Gastrocnemius medialis (tissue), 4 donors: ENCODE results near the gene GCH1. TPM values are rescaled to one million over a fixed set of nuclear protein-coding genes. Genes with fewer than 3 reads are reported as not detected.

Experiments used
- ATAC-seq, 2 donors: fragments of 150-250 bp; one replicate each; pipeline ENCODE4 v1.9.1; 2016
- DNase-seq, 2 donors: peaks; one replicate each; pipeline ENCODE4 v3.0.0-alpha.2; 2019
- H3K27ac ChIP-seq, 4 donors: fragments of 200-600 bp; sonication (generic); 1 replicate in 1 of 4; 2 replicates in 3 of 4; pipeline ENCODE4 v1.5.1; 2016 to 2018; ENCODE audit warnings: mild to moderate bottlenecking in 2 of 4, moderate library complexity in 1 of 4
- H3K27me3 ChIP-seq, 3 donors: fragments of 200-600 bp; sonication (generic) in 2 of 3; 1 replicate in 1 of 3; 2 replicates in 2 of 3; pipeline versions ENCODE4 v1.5.1 to v1.6.0; 2016 to 2019; ENCODE audit warnings: mild to moderate bottlenecking in 1 of 3, moderate library complexity in 1 of 3
- H3K36me3 ChIP-seq, 2 donors: fragments of 200-600 bp; sonication (generic) in 1 of 2; one replicate each; pipeline ENCODE4 v1.5.1; 2017 to 2018
- H3K4me1 ChIP-seq, 2 donors: fragments of 200-600 bp; sonication (generic) in 1 of 2; one replicate each; pipeline ENCODE4 v1.5.1; 2016 to 2017; ENCODE audit warnings: mild to moderate bottlenecking in 2 of 2
- H3K4me3 ChIP-seq, 4 donors: fragments of 200-600 bp; sonication (generic) in 3 of 4; 1 replicate in 1 of 4; 2 replicates in 3 of 4; pipeline ENCODE4 v1.5.1; 2016 to 2019; ENCODE audit warnings: mild to moderate bottlenecking in 2 of 4
- H3K9me3 ChIP-seq, 3 donors: fragments of 200-600 bp; sonication (generic) in 2 of 3; 1 replicate in 1 of 3; 2 replicates in 2 of 3; pipeline ENCODE4 v1.5.1; 2016 to 2019
- POLR2A ChIP-seq, 2 donors: fragments of 450-650 bp; IDR thresholded peaks; one replicate each; pipeline ENCODE4 v1.6.1; 2017; ENCODE audit warnings: antibody characterized with exemption in 2 of 2, mild to moderate bottlenecking in 2 of 2, moderate library complexity in 2 of 2
- in situ Hi-C, 4 donors: fragments of 200-750 bp; cut with MboI; loops; one replicate each; pipeline versions ENCODE4 v1.15.0 to v1.8.0; 2017; ENCODE audit warnings: low sequenced_read_pairs in 4 of 4
- intact Hi-C: fragments of 100-400 bp; cut with DNase I; formaldehyde crosslinking; loops from one replicate; pipeline ENCODE4 v1.15.1; 2023; ENCODE audit warnings: low total_unique reads
- total RNA-seq, 4 donors: library from RNA; depleted of rRNA; stranded (reverse); fragments of >200 nt; gene quantifications; one replicate each; pipeline versions ENCODE4 v1.1.0 to v1.2.3, GENCODE V29; 2016
- TF ChIP-seq, protein P1 (sequence below), 5 experiments: fragments of 450-650 bp in 3 of 5; fragments of 200-600 bp in 2 of 5; sonication (generic) in 2 of 5; IDR thresholded peaks in 4 of 5; conservative IDR thresholded peaks in 1 of 5; 1 replicate in 4 of 5; 2 replicates in 1 of 5; pipeline ENCODE4 v1.5.1; 2016 to 2019; ENCODE audit warnings: antibody characterized with exemption in 5 of 5, mild to moderate bottlenecking in 3 of 5, moderate library complexity in 3 of 5

The GCH1 gene
- total RNA-seq, 4 donors from 2014 or later: 0.53 to 1.6 (median 0.92) TPM

DNA sequence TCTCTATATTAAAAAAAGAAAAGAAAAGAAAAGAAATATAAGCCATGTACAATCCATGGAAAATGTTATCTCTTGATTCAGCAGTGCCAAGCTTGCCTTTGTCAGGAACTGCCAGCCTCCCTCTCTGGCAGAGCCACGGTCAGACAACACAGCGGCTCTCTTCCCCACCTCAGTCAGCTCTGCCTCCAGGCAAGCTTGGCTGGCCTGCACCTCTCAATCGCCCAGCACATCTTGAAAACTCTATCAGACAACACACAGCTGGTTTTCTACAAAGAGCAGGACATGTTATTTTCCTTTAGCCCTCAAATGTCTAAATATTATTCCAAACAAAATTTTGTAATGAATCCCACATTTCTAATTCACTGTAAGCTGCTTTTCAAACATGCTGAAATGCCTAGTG, 20.0 kb upstream of the GCH1 start:
- intact Hi-C loops: no loop called here
- no peaks in the 10 kb centered on the region for H3K4me1 ChIP-seq
- in situ Hi-C loops: no loop called here
- H3K4me3 ChIP-seq: no peak overlapping the region
- H3K27me3 ChIP-seq: no peaks in the 10 kb centered on the region
- ATAC-seq (no peak), DNase-seq (no peak)
- H3K36me3 ChIP-seq: no peaks in the 10 kb centered on the region
- TF ChIP-seq, protein P1, sequence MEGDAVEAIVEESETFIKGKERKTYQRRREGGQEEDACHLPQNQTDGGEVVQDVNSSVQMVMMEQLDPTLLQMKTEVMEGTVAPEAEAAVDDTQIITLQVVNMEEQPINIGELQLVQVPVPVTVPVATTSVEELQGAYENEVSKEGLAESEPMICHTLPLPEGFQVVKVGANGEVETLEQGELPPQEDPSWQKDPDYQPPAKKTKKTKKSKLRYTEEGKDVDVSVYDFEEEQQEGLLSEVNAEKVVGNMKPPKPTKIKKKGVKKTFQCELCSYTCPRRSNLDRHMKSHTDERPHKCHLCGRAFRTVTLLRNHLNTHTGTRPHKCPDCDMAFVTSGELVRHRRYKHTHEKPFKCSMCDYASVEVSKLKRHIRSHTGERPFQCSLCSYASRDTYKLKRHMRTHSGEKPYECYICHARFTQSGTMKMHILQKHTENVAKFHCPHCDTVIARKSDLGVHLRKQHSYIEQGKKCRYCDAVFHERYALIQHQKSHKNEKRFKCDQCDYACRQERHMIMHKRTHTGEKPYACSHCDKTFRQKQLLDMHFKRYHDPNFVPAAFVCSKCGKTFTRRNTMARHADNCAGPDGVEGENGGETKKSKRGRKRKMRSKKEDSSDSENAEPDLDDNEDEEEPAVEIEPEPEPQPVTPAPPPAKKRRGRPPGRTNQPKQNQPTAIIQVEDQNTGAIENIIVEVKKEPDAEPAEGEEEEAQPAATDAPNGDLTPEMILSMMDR (IDR thresholded peaks at IDR 0.05 in 4 of 5, conservative IDR thresholded peaks at IDR 0.05 in 1 of 5): no peak
- no peak for TF ChIP-seq POLR2A (IDR thresholded peaks at IDR 0.05)
- H3K27ac ChIP-seq: no peak overlapping the region
- H3K9me3 ChIP-seq: no peaks in the 10 kb centered on the region

DNA sequence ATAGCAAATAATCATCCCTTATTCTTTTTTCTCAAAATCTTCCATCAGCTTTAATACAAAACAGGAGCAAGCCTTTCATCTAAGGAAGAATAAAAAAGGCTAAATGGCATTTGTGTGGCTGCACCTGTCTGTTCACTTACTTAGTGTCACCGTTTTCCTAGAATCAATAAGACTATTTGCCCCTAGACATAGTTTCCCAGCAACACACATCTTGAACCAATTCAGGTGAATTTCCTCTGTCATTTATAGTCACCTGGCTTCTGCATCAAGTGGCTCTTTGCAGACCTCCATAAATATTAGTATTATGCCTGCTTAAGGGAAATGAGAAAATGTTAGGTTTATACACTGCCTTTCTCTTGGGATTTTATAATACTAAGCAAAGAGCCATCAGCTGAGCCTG, 17.4 kb upstream of the GCH1 start:
- Histone ChIP-seq H3K9me3 (no peaks in the 10 kb centered on the region), H3K27me3 (no peaks in the 10 kb centered on the region), H3K4me1 (no peaks in the 10 kb centered on the region), H3K4me3 (no peak overlapping the region), H3K36me3 (no peaks in the 10 kb centered on the region), H3K27ac (no peak overlapping the region)
- no peak for ATAC-seq
- DNase-seq: no peak
- in situ Hi-C loops (no loop called here), intact Hi-C loops (no loop called here)
- TF ChIP-seq, protein P1 (IDR thresholded peaks at IDR 0.05 in 4 of 5, conservative IDR thresholded peaks at IDR 0.05 in 1 of 5): no peak
- TF ChIP-seq POLR2A (IDR thresholded peaks at IDR 0.05): no peak

DNA sequence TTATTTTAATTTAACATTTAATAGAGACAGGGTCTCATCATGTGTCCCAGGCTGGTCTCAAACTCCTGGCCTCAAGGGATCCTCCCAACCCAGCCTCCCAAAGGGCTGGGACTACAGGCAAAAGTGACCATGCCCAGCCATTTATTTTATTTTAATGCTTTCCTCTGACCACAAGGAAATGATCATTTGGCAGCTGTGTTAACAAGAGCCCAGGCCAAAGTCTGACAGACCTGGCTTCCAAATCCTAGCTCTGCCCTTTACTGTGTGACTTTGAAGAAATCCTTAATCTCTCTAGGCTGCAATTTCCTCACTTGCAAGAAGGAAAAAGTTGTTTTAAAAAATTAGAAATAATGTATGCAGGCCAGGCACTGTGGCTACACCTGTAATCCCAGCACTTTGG, 16.7 kb upstream of the GCH1 start:
- no peak for ATAC-seq
- Histone ChIP-seq H3K27me3 (no peaks in the 10 kb centered on the region), H3K4me1 (no peaks in the 10 kb centered on the region), H3K4me3 (no peak overlapping the region), H3K9me3 (no peaks in the 10 kb centered on the region), H3K36me3 (no peaks in the 10 kb centered on the region), H3K27ac (no peak overlapping the region)
- in situ Hi-C loops (no loop called here), intact Hi-C loops (no loop called here)
- DNase-seq: no peak
- TF ChIP-seq, protein P1 (IDR thresholded peaks at IDR 0.05 in 4 of 5, conservative IDR thresholded peaks at IDR 0.05 in 1 of 5): no peak
- TF ChIP-seq POLR2A (IDR thresholded peaks at IDR 0.05): no peak

DNA sequence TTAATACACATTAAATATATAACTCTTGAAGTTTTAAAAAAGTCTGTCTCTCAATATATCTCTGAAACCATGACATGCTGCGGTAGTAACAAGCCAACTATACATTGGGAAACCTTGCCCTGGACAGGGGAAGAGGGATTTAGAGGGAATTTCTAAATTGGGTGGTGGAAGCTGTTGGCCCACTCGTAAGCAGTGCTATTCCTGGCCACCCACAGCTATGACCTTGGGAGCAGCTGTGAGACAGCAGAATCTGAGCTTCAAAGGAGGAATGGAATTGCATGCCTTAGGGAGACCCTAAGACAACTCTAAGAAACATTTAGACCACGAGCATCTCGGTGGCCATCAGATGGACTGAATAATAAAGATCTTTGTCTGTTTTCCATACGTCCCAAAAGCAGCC, 15.8 kb upstream of the GCH1 start:
- Histone ChIP-seq H3K36me3 (no peaks in the 10 kb centered on the region), H3K27ac (no peak overlapping the region), H3K4me3 (no peak overlapping the region), H3K27me3 (no peaks in the 10 kb centered on the region), H3K4me1 (no peaks in the 10 kb centered on the region), H3K9me3 (no peaks in the 10 kb centered on the region)
- intact Hi-C loops (no loop called here), in situ Hi-C loops (no loop called here)
- ATAC-seq (no peak), DNase-seq (no peak)
- TF ChIP-seq POLR2A (IDR thresholded peaks at IDR 0.05): no peak
- TF ChIP-seq, protein P1 (IDR thresholded peaks at IDR 0.05 in 4 of 5, conservative IDR thresholded peaks at IDR 0.05 in 1 of 5): no peak

DNA sequence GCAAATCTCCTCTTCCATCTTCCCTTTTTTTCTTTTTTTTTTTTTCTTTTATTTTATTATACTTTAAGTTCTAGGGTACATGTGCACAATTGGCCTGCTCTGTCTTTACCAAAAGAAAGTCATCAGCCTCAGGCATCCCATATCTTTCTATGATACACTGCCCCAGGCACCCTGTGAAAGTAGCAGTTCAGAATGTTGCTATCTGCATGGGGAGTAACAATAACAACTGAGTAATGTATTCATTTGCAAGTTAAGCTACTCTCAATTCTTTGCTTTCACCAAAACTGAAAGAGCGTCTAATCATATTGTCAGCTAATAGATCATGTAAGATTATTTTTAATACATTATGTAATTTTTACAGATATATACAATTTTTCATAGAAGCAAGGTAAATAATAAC, 13.5 kb upstream of the GCH1 start:
- no peak for DNase-seq
- no peaks in the 10 kb centered on the region for H3K9me3 ChIP-seq
- H3K36me3 ChIP-seq: no peaks in the 10 kb centered on the region
- H3K27me3 ChIP-seq: no peaks in the 10 kb centered on the region
- ATAC-seq: no peak
- intact Hi-C loops: no loop called here
- TF ChIP-seq POLR2A (IDR thresholded peaks at IDR 0.05): no peak
- H3K4me1 ChIP-seq: no peaks in the 10 kb centered on the region
- in situ Hi-C loops: no loop called here
- no peak overlapping the region for H3K27ac ChIP-seq
- H3K4me3 ChIP-seq: no peak overlapping the region
